Stimulated activated CD4-positive, alpha-beta T cell treated with anti-CD3 and anti-CD28 coated beads, TNF-alpha, amount 100 ng/mL, for 1 hour (primary cell): ENCODE data around the gene CFAP58.

Experiments used
- DNase-seq, 3 donors: peaks; one replicate each; pipeline ENCODE4 v3.0.0-alpha.2; 2020; ENCODE audit warnings: low read depth in 3 of 3, low spot score in 1 of 3

The CFAP58 gene

GRCh38 chr10:104334561-104334960 lies 19.1 kb upstream of the CFAP58 start:
- DNase-seq = no peak

GRCh38 chr10:104334965-104335650 lies 18.5 kb upstream of the CFAP58 start:
- no peak for DNase-seq

GRCh38 chr10:104336821-104337467 lies 16.7 kb upstream of the CFAP58 start:
- no peak for DNase-seq

GRCh38 chr10:104337521-104337984 lies 16.1 kb upstream of the CFAP58 start:
- no peak for DNase-seq

- DNase-seq = peak in 2 of 3 donors; percentile 45 to 47
Measured at GRCh38 chr10:104337985-104338735, 15.5 kb upstream of the CFAP58 start, which contains the start of gene ITPRIP. Gene ITPRIP (minus strand): TSS chr10:104338465. CDS start chr10:104316051, 22,414 bp downstream.

GRCh38 chr10:104339469-104340110 lies 14.0 kb upstream of the CFAP58 start:
- DNase-seq = no peak

GRCh38 chr10:104340111-104340526 lies 13.5 kb upstream of the CFAP58 start:
- DNase-seq = no peak

- no peak for DNase-seq
Measured at GRCh38 chr10:104340641-104341040, 13.0 kb upstream of the CFAP58 start.

GRCh38 chr10:104342941-104343411 lies 10.7 kb upstream of the CFAP58 start:
- no peak for DNase-seq

GRCh38 chr10:104344219-104344618 lies 9.4 kb upstream of the CFAP58 start:
- no peak for DNase-seq

- DNase-seq = no peak
Measured at GRCh38 chr10:104345515-104345914, 8.1 kb upstream of the CFAP58 start.

- no peak for DNase-seq
Measured at GRCh38 chr10:104345941-104346340, 7.7 kb upstream of the CFAP58 start.

GRCh38 chr10:104347295-104348045 lies 6.2 kb upstream of the CFAP58 start:
- no peak for DNase-seq

GRCh38 chr10:104348601-104349000 lies 5.0 kb upstream of the CFAP58 start:
- no peak for DNase-seq

GRCh38 chr10:104349623-104350126 lies 4.0 kb upstream of the CFAP58 start:
- DNase-seq = no peak

GRCh38 chr10:104350127-104350635 lies 3.5 kb upstream of the CFAP58 start:
- no peak for DNase-seq

- DNase-seq = no peak
Measured at GRCh38 chr10:104351061-104351702, 2.5 kb upstream of the CFAP58 start.

- DNase-seq = no peak
Measured at GRCh38 chr10:104351919-104352318, 1.7 kb upstream of the CFAP58 start.

GRCh38 chr10:104359811-104360210 lies 6.2 kb downstream of the CFAP58 start:
- no peak for DNase-seq

- DNase-seq = no peak
Measured at GRCh38 chr10:104367904-104368303, 14.3 kb downstream of the CFAP58 start.
